Gastroesophageal sphincter (tissue), 4 donors: Measurements from ENCODE around the gene ELK1. TPM values are rescaled to one million over a fixed set of nuclear protein-coding genes. Genes with fewer than 3 reads are reported as not detected.

Experiments
- ATAC-seq: fragments of 150-250 bp; one replicate; pipeline ENCODE4 v1.9.1; 2016; ENCODE audit warnings: mild to moderate bottlenecking, moderate library complexity
- H3K27ac ChIP-seq, 4 donors: fragments of 200-600 bp; sonication (generic) in 3 of 4; 1 replicate in 3 of 4; 2 replicates in 1 of 4; pipeline ENCODE4 v1.5.1; 2016 to 2019
- H3K27me3 ChIP-seq: fragments of 200-600 bp; sonication (generic); one replicate; pipeline ENCODE4 v1.5.1; 2019
- H3K36me3 ChIP-seq, 2 donors: fragments of 200-600 bp; sonication (generic); one replicate each; pipeline ENCODE4 v1.5.1; 2019; ENCODE audit warnings: control low read depth in 1 of 2
- H3K4me1 ChIP-seq, 3 donors: fragments of 200-600 bp; sonication (generic); 1 replicate in 2 of 3; 2 replicates in 1 of 3; pipeline ENCODE4 v1.5.1; 2016 to 2019; ENCODE audit warnings: control low read depth in 2 of 3
- H3K4me3 ChIP-seq, 2 donors: fragments of 200-600 bp; sonication (generic); one replicate each; pipeline ENCODE4 v1.5.1; 2019; ENCODE audit warnings: mild to moderate bottlenecking in 1 of 2, moderate library complexity in 1 of 2
- H3K9me3 ChIP-seq, 3 donors: fragments of 200-600 bp; sonication (generic); one replicate each; pipeline ENCODE4 v1.5.1; 2017 to 2019; ENCODE audit warnings: control low read depth in 2 of 3
- EP300 ChIP-seq: sonication (generic); formaldehyde crosslinking; IDR thresholded peaks from one replicate; pipeline ENCODE4 v1.6.1; 2017; ENCODE audit warnings: antibody characterized with exemption, mild to moderate bottlenecking
- POLR2A ChIP-seq, 2 donors: fragments of 450-650 bp; IDR thresholded peaks; one replicate each; pipeline ENCODE4 v1.6.1; 2017; ENCODE audit warnings: antibody characterized with exemption in 2 of 2, mild to moderate bottlenecking in 2 of 2, moderate library complexity in 1 of 2
- POLR2AphosphoS5 ChIP-seq: sonication (generic); formaldehyde crosslinking; IDR thresholded peaks from one replicate; pipeline ENCODE4 v1.6.1; 2017; ENCODE audit warnings: antibody characterized with exemption
- WGBS, 2 donors: methylation state at CpG; one replicate each; pipeline ENCODE4 v1.1.5; 2018; ENCODE audit warnings: low coverage in 1 of 2; 5-methylcytosine and 5-hydroxymethylcytosine counted together
- total RNA-seq, 4 donors: library from RNA; depleted of rRNA; stranded (reverse); fragments of >200 nt; gene quantifications; one replicate each; pipeline ENCODE4 v1.1.0, GENCODE V29; 2016
- TF ChIP-seq, protein P1 (sequence below), 4 experiments: fragments of 200-600 bp in 2 of 4; fragments of 450-650 bp in 2 of 4; sonication (generic) in 1 of 4; IDR thresholded peaks; one replicate each; pipeline ENCODE4 v1.5.1; 2017 to 2019; ENCODE audit warnings: antibody characterized with exemption in 4 of 4, mild to moderate bottlenecking in 2 of 4, moderate library complexity in 2 of 4

The ELK1 gene
- total RNA-seq, 4 donors from 2014 or later: 20.0 to 26.8 (median 26.2) TPM

DNA sequence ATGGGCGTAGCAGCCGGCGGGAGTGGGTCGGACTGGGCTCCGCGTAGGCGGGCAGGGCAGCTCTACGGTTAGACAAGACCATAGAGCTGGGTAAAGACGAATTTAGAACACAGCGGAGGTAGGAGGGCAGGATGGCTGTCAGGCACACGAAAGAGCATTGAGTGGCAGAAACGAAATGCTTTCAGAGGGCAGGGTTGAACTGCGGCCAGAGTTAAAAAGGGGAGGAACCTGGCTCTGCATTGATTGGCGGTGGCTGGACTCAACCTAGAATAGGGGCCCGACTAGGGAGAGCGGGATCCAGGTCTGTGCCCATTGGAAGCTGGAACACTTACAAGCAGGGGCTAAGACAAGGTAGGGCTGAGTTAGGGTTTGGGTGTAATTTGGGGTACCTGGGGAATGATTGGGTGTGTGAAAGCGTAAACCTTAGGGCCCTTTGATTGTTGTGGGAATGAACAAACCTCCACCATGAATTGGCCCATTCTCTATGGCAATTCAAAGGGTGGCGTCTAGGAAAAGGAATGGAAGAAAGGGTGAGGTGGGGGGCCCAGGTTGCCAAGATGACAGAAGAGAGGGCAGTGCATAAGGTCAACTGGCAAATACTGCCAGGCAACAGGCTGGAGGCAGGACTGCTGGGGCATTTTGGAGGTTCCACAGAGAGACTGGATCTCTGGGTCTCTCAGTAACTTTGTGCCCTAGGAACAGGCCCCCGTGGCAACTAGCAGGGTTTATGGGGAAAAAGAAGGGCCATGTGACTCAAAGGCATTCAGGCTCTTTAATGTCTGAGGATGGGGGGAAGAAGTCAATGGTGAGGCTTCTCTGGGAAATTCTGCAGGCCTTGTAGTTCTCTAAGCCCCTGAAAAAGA lies 911 bp upstream of the ELK1 start:
- Histone ChIP-seq H3K27ac (peak overlapping the region; percentile 58 to 92 (median 85)), H3K4me3 (peak overlapping the region; percentile 27 to 74), H3K27me3 (no peaks in the 10 kb centered on the region), H3K9me3 (no peaks in the 10 kb centered on the region), H3K36me3 (peaks cover 0 to 36% of the 10 kb centered on the region in 2 donors), H3K4me1 (peaks cover 0 to 26% (median 2%) of the 10 kb centered on the region in 3 donors)
- TF ChIP-seq POLR2A (IDR thresholded peaks at IDR 0.05) (peak in 1 of 2 donors; percentile 12), POLR2AphosphoS5 (no peak)
- TF ChIP-seq, protein P1, sequence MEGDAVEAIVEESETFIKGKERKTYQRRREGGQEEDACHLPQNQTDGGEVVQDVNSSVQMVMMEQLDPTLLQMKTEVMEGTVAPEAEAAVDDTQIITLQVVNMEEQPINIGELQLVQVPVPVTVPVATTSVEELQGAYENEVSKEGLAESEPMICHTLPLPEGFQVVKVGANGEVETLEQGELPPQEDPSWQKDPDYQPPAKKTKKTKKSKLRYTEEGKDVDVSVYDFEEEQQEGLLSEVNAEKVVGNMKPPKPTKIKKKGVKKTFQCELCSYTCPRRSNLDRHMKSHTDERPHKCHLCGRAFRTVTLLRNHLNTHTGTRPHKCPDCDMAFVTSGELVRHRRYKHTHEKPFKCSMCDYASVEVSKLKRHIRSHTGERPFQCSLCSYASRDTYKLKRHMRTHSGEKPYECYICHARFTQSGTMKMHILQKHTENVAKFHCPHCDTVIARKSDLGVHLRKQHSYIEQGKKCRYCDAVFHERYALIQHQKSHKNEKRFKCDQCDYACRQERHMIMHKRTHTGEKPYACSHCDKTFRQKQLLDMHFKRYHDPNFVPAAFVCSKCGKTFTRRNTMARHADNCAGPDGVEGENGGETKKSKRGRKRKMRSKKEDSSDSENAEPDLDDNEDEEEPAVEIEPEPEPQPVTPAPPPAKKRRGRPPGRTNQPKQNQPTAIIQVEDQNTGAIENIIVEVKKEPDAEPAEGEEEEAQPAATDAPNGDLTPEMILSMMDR (IDR thresholded peaks at IDR 0.05): no peak
- ATAC-seq: no peak
- WGBS, 2 donors: 36 to 46% methylated on average over 3 to 8 of the region's 19 CpGs

DNA sequence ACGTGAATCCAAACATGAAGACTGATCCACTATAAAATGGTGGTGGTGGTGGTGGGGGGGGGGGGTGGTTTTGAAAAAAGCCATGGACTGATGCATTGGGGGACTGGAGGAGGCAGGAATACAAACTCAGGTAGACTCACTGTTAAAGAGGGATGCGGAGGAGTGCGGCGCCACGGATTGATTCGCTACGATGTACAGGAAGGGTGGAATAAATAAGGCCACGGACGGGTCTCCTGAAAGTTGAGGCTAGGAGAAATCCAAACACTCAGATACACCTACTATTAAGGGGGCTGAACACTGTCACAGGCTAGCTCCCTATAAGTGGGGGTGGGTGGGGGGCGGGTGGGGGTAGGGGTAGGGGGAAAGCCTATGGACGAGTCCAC lies 591 bp downstream of the ELK1 start:
- no peaks in the 10 kb centered on the region for H3K27me3 ChIP-seq
- peak overlapping the region; percentile 89 to 95 (median 91) for H3K27ac ChIP-seq
- peaks cover 0 to 26% (median 2%) of the 10 kb centered on the region in 3 donors for H3K4me1 ChIP-seq
- peak overlapping the region; percentile 74 to 96 for H3K4me3 ChIP-seq
- no peak for ATAC-seq
- peaks cover 0 to 20% of the 10 kb centered on the region in 2 donors for H3K36me3 ChIP-seq
- TF ChIP-seq, protein P1 (IDR thresholded peaks at IDR 0.05): no peak
- TF ChIP-seq POLR2AphosphoS5 (no peak), EP300 (no peak), POLR2A (IDR thresholded peaks at IDR 0.05) (no peak)
- no peaks in the 10 kb centered on the region for H3K9me3 ChIP-seq
- WGBS, 2 donors: 0 to 29% methylated on average over 4 to 7 of the region's 11 CpGs

DNA sequence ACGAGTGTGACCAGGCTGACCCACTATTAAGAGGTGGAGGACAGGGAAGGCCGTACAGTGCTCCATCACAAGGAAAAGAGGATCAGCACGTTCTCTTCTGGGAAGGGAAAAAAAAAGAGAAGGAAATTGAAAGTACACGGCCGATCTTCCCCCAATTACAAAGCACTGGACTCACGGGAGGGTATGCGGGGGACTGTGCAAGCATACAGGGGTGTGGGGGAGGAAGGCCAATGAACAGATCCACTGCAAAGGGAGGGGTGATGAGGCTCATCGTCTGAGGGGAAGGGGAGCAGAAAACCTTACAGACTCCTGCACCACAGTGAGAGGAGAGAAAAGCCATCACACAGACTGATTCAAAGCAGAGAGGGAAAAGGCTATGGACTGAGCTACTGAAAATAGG lies 1.1 kb downstream of the ELK1 start:
- peak overlapping the region; percentile 74 to 96 for H3K4me3 ChIP-seq
- TF ChIP-seq POLR2AphosphoS5 (no peak), EP300 (no peak), POLR2A (IDR thresholded peaks at IDR 0.05) (no peak)
- TF ChIP-seq, protein P1 (IDR thresholded peaks at IDR 0.05): no peak
- peak overlapping the region in 2 of 4 donors; percentile 89 to 90 for H3K27ac ChIP-seq
- H3K27me3 ChIP-seq: no peaks in the 10 kb centered on the region
- H3K9me3 ChIP-seq: no peaks in the 10 kb centered on the region
- H3K36me3 ChIP-seq: peaks cover 0 to 18% of the 10 kb centered on the region in 2 donors
- ATAC-seq: no peak
- 10 to 20% methylated on average over 1 to 5 of the region's 8 CpGs for WGBS, 2 donors
- peaks cover 0 to 26% (median 2%) of the 10 kb centered on the region in 3 donors for H3K4me1 ChIP-seq

DNA sequence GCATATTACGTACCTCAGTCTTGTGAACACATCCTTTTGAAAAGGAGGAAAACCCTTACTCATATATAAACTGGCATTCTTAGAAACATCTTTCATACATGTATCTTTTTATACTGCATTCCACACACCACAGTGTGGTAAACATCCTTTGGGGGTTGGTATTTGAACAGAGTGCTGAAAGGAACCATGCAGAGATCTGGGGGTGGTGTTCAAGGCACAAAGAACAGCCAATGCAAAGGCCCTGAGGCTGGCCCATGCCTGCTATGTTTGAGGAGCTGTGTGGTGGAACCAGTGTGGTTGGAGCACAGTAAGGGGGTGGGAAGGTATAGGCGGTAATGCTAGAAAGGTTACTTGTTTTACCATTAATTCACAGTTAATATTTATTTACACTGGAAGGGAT lies 2.0 kb downstream of the ELK1 start:
- Histone ChIP-seq H3K27ac (no peak overlapping the region), H3K27me3 (no peaks in the 10 kb centered on the region), H3K4me1 (peaks cover 0 to 33% (median 2%) of the 10 kb centered on the region in 3 donors), H3K9me3 (no peaks in the 10 kb centered on the region), H3K36me3 (peaks cover 0 to 9% of the 10 kb centered on the region in 2 donors), H3K4me3 (no peak overlapping the region)
- 38 to 73% methylated on average over 1 to 2 of the region's 2 CpGs for WGBS, 2 donors
- TF ChIP-seq POLR2AphosphoS5 (no peak), EP300 (no peak), POLR2A (IDR thresholded peaks at IDR 0.05) (no peak)
- TF ChIP-seq, protein P1 (IDR thresholded peaks at IDR 0.05): no peak
- no peak for ATAC-seq

DNA sequence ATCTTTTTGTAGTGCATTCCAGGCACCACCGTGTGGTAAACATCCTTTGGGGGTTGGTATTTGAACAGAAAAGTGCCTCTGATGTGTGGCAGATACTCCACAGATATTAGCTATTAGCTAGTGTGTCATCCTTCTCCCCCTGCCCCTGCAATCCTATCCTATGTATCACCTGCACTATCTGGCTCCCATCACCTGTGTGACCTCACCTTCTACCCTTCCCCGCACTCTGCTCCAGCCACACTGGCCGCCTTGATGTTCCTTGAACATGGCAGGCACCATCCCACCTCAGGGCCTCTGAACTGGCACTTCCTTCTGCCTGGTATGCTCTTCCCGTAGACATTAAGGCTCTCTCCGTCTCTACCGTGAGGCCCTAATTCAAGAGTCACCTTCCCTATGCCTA lies 3.7 kb downstream of the ELK1 start:
- Histone ChIP-seq H3K4me3 (no peak overlapping the region), H3K27me3 (no peaks in the 10 kb centered on the region), H3K9me3 (no peaks in the 10 kb centered on the region), H3K36me3 (no peaks in the 10 kb centered on the region), H3K4me1 (peaks cover 0 to 33% (median 2%) of the 10 kb centered on the region in 3 donors), H3K27ac (no peak overlapping the region)
- TF ChIP-seq POLR2AphosphoS5 (no peak), POLR2A (IDR thresholded peaks at IDR 0.05) (no peak), EP300 (no peak)
- TF ChIP-seq, protein P1 (IDR thresholded peaks at IDR 0.05): no peak
- no peak for ATAC-seq
- WGBS, 2 donors: 74 to 95% methylated on average over 3 to 6 of the region's 6 CpGs
